H9 (cell line): Measurements from ENCODE around the gene GLYATL3. TPM values are rescaled to one million over a fixed set of nuclear protein-coding genes. Genes with fewer than 3 reads are reported as not detected.

Source experiments
- DNase-seq: peaks from one replicate; pipeline ENCODE4 v3.0.0-alpha.2; 2017
- H2AFZ ChIP-seq: one replicate; pipeline ENCODE4 v1.6.1; 2013; ENCODE audit warnings: mild to moderate bottlenecking, low read length, control low read depth, moderate library complexity
- H2AK5ac ChIP-seq: 2 replicates; pipeline ENCODE4 v1.6.1; 2013; ENCODE audit warnings: low read length, control low read depth, mixed read lengths; ENCODE audit not compliant: insufficient read length
- H2BK120ac ChIP-seq: one replicate; pipeline ENCODE4 v1.6.1; 2013; ENCODE audit warnings: low read depth, mild to moderate bottlenecking, low read length, control low read depth, inconsistent platforms; ENCODE audit not compliant: poor library complexity, severe bottlenecking
- H2BK12ac ChIP-seq: 2 replicates; pipeline ENCODE4 v1.6.1; 2013; ENCODE audit warnings: low read length, control low read depth, mixed read lengths, low read depth; ENCODE audit not compliant: insufficient read length
- H2BK15ac ChIP-seq: 2 replicates; pipeline ENCODE4 v1.6.1; 2013; ENCODE audit warnings: low read depth, low read length, control low read depth
- H2BK20ac ChIP-seq: one replicate; pipeline ENCODE4 v1.6.1; 2013; ENCODE audit warnings: low read depth, mild to moderate bottlenecking, low read length, control low read depth, inconsistent platforms; ENCODE audit not compliant: poor library complexity, severe bottlenecking
- H2BK5ac ChIP-seq: 2 replicates; pipeline ENCODE4 v1.6.1; 2013; ENCODE audit warnings: low read length, control low read depth, mixed read lengths; ENCODE audit not compliant: insufficient read length
- H3K14ac ChIP-seq: 2 replicates; pipeline ENCODE4 v1.6.1; 2013; ENCODE audit warnings: low read length, control low read depth; ENCODE audit not compliant: insufficient read depth
- H3K18ac ChIP-seq: 2 replicates; pipeline ENCODE4 v1.6.1; 2013; ENCODE audit warnings: low read depth, mild to moderate bottlenecking, mixed read lengths, low read length, control low read depth; ENCODE audit not compliant: insufficient read length
- H3K23ac ChIP-seq: 2 replicates; pipeline ENCODE4 v1.6.1; 2013; ENCODE audit warnings: low read length, control low read depth, mixed read lengths, low read depth; ENCODE audit not compliant: insufficient read length
- H3K23me2 ChIP-seq: 2 replicates; pipeline ENCODE4 v1.6.1; 2013; ENCODE audit warnings: low read depth, mild to moderate bottlenecking, mixed read lengths, low read length, control low read depth; ENCODE audit not compliant: insufficient read length, poor library complexity, severe bottlenecking
- H3K27ac ChIP-seq: 2 replicates; pipeline ENCODE4 v1.5.1; 2013; ENCODE audit warnings: low read length, control low read depth, mixed read lengths, low read depth; ENCODE audit not compliant: insufficient read length
- H3K27me3 ChIP-seq: 2 replicates; pipeline ENCODE4 v1.6.1; 2013; ENCODE audit warnings: low read length, control low read depth, inconsistent platforms; ENCODE audit not compliant: insufficient read depth
- H3K4ac ChIP-seq: 2 replicates; pipeline ENCODE4 v1.6.1; 2013; ENCODE audit warnings: low read depth, mild to moderate bottlenecking, control low read depth, inconsistent platforms, low read length, moderate library complexity
- H3K4me1 ChIP-seq: 2 replicates; pipeline ENCODE4 v1.6.1; 2013; ENCODE audit warnings: low read length, control low read depth, inconsistent platforms; ENCODE audit not compliant: insufficient read depth
- H3K4me2 ChIP-seq: 2 replicates; pipeline ENCODE4 v1.6.1; 2013; ENCODE audit warnings: low read length, control low read depth, mixed read lengths; ENCODE audit not compliant: insufficient read length, insufficient read depth
- H3K56ac ChIP-seq: 2 replicates; pipeline ENCODE4 v1.6.1; 2013; ENCODE audit warnings: low read depth, mild to moderate bottlenecking, mixed read lengths, low read length, control low read depth; ENCODE audit not compliant: insufficient read length
- H3K79me1 ChIP-seq: 2 replicates; pipeline ENCODE4 v1.6.1; 2013; ENCODE audit warnings: low read depth, mild to moderate bottlenecking, moderate library complexity, low read length, control low read depth, inconsistent platforms; ENCODE audit not compliant: insufficient read depth, poor library complexity, severe bottlenecking
- H3K79me2 ChIP-seq: 2 replicates; pipeline ENCODE4 v1.6.1; 2013; ENCODE audit warnings: low read length, control low read depth, inconsistent platforms; ENCODE audit not compliant: insufficient read depth
- H3K9ac ChIP-seq: 2 replicates; pipeline ENCODE4 v1.6.1; 2013; ENCODE audit warnings: low read length, control low read depth, mixed read lengths; ENCODE audit not compliant: insufficient read length; ENCODE audit errors: extremely low read depth
- H3K9me3 ChIP-seq: one replicate; pipeline ENCODE4 v1.6.1; 2013; ENCODE audit warnings: low read depth, low read length, inconsistent platforms; ENCODE audit not compliant: control insufficient read depth
- H3T11ph ChIP-seq: one replicate; pipeline ENCODE4 v1.6.1; 2013; ENCODE audit warnings: mild to moderate bottlenecking, low read length, control low read depth, inconsistent platforms
- H4K20me1 ChIP-seq: one replicate; pipeline ENCODE4 v1.6.1; 2013; ENCODE audit not compliant: control insufficient read depth, insufficient read length, insufficient read depth
- H4K5ac ChIP-seq: 2 replicates; pipeline ENCODE4 v1.6.1; 2013; ENCODE audit warnings: low read depth, mild to moderate bottlenecking, mixed read lengths, low read length, control low read depth; ENCODE audit not compliant: insufficient read length
- H4K8ac ChIP-seq: replicated peaks from 2 replicates; pipeline ENCODE4 v1.6.1; 2013; ENCODE audit warnings: low read length, control low read depth, mixed read lengths, low read depth; ENCODE audit not compliant: insufficient read length
- H4K91ac ChIP-seq: 2 replicates; pipeline ENCODE4 v1.6.1; 2013; ENCODE audit warnings: low read depth, mild to moderate bottlenecking, moderate library complexity, mixed read lengths, low read length, control low read depth; ENCODE audit not compliant: insufficient read length
- H3K27ac Mint-ChIP-seq, 3 experiments: 2 replicates in 2 of 3; 3 replicates in 1 of 3; pipeline ENCODE4 v1.8.0; 2020 to 2021; ENCODE audit warnings: mixed read lengths in 3 of 3, mild to moderate bottlenecking in 1 of 3, moderate library complexity in 1 of 3
- H3K27me3 Mint-ChIP-seq: 2 replicates; pipeline ENCODE4 v1.8.0; 2021; ENCODE audit warnings: low read depth, mild to moderate bottlenecking, moderate library complexity, mixed read lengths
- H3K36me3 Mint-ChIP-seq, 3 experiments: 2 replicates in 2 of 3; 3 replicates in 1 of 3; pipeline ENCODE4 v1.8.0; 2020 to 2021; ENCODE audit warnings: low read depth in 3 of 3, mixed read lengths in 3 of 3; ENCODE audit not compliant: insufficient read depth in 1 of 3
- H3K4me1 Mint-ChIP-seq, 2 experiments: 2 replicates each; pipeline ENCODE4 v1.8.0; 2020; ENCODE audit warnings: mixed read lengths in 2 of 2
- H3K4me3 Mint-ChIP-seq, 2 experiments: 2 replicates in 1 of 2; 3 replicates in 1 of 2; pipeline ENCODE4 v1.8.0; 2020 to 2021; ENCODE audit warnings: mild to moderate bottlenecking in 2 of 2, mixed read lengths in 2 of 2, moderate library complexity in 1 of 2
- H3K9me3 Mint-ChIP-seq, 2 experiments: 2 replicates in 1 of 2; 3 replicates in 1 of 2; pipeline ENCODE4 v1.8.0; 2020; ENCODE audit warnings: mild to moderate bottlenecking in 2 of 2, mixed read lengths in 2 of 2, moderate library complexity in 1 of 2
- CTCF ChIP-seq: fragments of 200-600 bp; sonication (generic); conservative IDR thresholded peaks from 3 replicates; pipeline ENCODE4 v1.8.0; 2021; ENCODE audit warnings: antibody characterized with exemption, mild to moderate bottlenecking
- total RNA-seq: library from RNA; stranded (reverse); gene quantifications from 2 replicates; pipeline ENCODE4 v1.2.1, GENCODE V29; 2021

The GLYATL3 gene
- total RNA-seq, 1 experiment from 2014 or later: not detected

- Histone ChIP-seq H3K9me3 (no peaks in the 10 kb centered on the region), H3K4me2 (no peak overlapping the region), H2BK12ac (no peak overlapping the region), H3K9ac (no peak overlapping the region), H3K27me3 (peaks cover 13% of the 10 kb centered on the region), H3T11ph (no peak overlapping the region), H2BK15ac (no peak overlapping the region), H4K8ac (no peak overlapping the region), H2AK5ac (no peak overlapping the region), H4K5ac (no peak overlapping the region), H3K4ac (no peak overlapping the region), H4K20me1 (no peaks in the 10 kb centered on the region), H3K23me2 (no peaks in the 10 kb centered on the region), H3K56ac (no peak overlapping the region), H3K27ac (no peak overlapping the region), H3K23ac (no peak overlapping the region), H2AFZ (no peak overlapping the region), H2BK120ac (no peak overlapping the region), H2BK5ac (no peak overlapping the region), H4K91ac (no peak overlapping the region), H3K4me1 (peaks cover 1% of the 10 kb centered on the region; the same call in 1 of the 2 replicates), H3K14ac (no peak overlapping the region), H2BK20ac (no peak overlapping the region), H3K79me2 (no peaks in the 10 kb centered on the region), H3K79me1 (no peaks in the 10 kb centered on the region), H3K18ac (no peak overlapping the region)
- Mint-ChIP-seq H3K9me3 (no peaks in the 10 kb centered on the region), H3K4me1 (peaks cover 32 to 38% of the 10 kb centered on the region in 2 experiments), H3K36me3 (peaks cover 14 to 62% (median 59%) of the 10 kb centered on the region in 3 experiments), H3K27ac (no peak overlapping the region), H3K27me3 (peaks cover 91% of the 10 kb centered on the region), H3K4me3 (no peak overlapping the region)
- TF ChIP-seq CTCF: no peak
- DNase-seq: no peak
Measured at GRCh38 chr6:49558238-49558637, 58.5 kb downstream of the GLYATL3 start.
